ENCODE measurements around the gene RERE. TPM values are rescaled to one million over a fixed set of nuclear protein-coding genes. Genes with fewer than 3 reads are reported as not detected.

Gene RERE
- total RNA-seq, 2 donors from 2014 or later, result 74.5 to 128 TPM

DNA sequence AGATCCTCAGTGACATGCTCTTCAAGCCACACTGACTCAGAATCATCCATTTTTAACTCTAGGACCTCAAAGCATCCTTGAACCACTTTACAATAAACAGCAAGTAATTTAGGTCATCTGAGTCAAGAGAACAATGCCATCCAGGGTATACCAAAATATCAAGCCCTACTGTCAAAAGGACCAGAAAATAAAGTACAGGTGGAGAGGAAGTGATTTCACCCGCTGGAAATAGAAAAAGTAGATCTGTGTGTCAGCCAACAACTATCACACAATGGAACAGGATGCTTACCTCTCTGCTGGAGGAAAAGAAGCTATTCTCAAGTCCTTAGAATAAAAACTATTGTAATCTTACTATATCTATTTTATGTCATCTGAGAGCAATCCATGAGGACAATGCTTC, 37.0 kb downstream of the RERE start:
- intact Hi-C loops (cut with DNase I), result no loop called here
- Histone ChIP-seq H3K4me3 (no peak overlapping the region), H3K36me3 (replicated peaks in 1 of 2; ENCODE audit: insufficient read depth in 1 of 2, low read depth in 2 of 2) (no peaks in the 10 kb centered on the region), H3K4me1 (peaks cover 10% of the 10 kb centered on the region), H3K9me3 (no peaks in the 10 kb centered on the region), H3K27ac (no peak overlapping the region), H3K27me3 (no peaks in the 10 kb centered on the region)
- WGBS, 2 donors, result 68 to 90% methylated on average over 1 of the region's 1 CpG
- ATAC-seq (no peak), DNase-seq (no peak)
- TF ChIP-seq, protein P1, sequence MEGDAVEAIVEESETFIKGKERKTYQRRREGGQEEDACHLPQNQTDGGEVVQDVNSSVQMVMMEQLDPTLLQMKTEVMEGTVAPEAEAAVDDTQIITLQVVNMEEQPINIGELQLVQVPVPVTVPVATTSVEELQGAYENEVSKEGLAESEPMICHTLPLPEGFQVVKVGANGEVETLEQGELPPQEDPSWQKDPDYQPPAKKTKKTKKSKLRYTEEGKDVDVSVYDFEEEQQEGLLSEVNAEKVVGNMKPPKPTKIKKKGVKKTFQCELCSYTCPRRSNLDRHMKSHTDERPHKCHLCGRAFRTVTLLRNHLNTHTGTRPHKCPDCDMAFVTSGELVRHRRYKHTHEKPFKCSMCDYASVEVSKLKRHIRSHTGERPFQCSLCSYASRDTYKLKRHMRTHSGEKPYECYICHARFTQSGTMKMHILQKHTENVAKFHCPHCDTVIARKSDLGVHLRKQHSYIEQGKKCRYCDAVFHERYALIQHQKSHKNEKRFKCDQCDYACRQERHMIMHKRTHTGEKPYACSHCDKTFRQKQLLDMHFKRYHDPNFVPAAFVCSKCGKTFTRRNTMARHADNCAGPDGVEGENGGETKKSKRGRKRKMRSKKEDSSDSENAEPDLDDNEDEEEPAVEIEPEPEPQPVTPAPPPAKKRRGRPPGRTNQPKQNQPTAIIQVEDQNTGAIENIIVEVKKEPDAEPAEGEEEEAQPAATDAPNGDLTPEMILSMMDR (IDR thresholded peaks at IDR 0.05), result no peak
- no peak for TF ChIP-seq POLR2A (IDR thresholded peaks at IDR 0.05)

DNA sequence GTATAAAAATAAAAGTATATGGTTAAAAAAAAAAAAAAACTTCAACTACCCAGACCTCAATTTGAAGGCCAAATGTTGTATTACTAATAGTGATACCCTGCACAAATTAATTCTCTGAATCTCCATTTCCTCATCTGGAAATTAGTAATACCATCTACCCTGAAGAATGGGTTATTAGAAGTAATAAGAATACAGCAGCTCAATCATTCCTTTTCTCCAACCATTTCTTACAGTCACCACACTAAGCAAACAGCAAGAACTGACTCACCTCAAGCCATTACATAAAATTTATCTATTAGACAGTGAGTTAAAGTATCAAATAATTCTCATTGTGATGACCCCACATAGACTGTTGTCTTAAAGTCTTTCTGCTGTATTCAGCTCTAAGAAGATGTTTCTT, 39.6 kb downstream of the RERE start:
- DNase-seq, result no peak
- H3K27me3 ChIP-seq, result no peaks in the 10 kb centered on the region

DNA sequence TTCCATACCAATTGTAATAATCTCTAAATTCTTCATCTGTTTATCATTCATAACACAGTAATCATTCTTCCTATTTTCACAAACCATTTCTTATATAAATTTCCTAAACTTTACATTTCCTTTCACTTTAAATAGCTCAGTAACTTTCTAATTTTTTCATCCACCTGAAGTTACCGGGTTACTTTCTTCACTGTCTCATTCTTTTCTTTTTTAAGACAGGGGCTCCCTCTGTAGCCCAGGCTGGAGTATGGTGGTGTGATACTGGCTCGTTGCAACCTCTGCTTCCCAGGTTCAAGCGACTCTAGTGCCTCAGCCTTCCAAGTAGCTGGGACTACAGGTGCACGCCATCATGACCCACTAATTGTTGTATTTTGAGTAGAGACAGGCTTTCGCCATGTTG, 41.3 kb downstream of the RERE start:
- H3K9me3 ChIP-seq, result no peaks in the 10 kb centered on the region
- intact Hi-C loops (cut with DNase I), result no loop called here
- H3K4me1 ChIP-seq, result peaks cover 4% of the 10 kb centered on the region
- 72 to 84% methylated on average over 4 to 5 of the region's 5 CpGs for WGBS, 2 donors
- TF ChIP-seq, protein P1 (IDR thresholded peaks at IDR 0.05), result no peak
- TF ChIP-seq POLR2A (IDR thresholded peaks at IDR 0.05), result no peak
- no peak overlapping the region for H3K27ac ChIP-seq
- H3K27me3 ChIP-seq, result no peaks in the 10 kb centered on the region
- ATAC-seq, result no peak
- H3K4me3 ChIP-seq, result no peak overlapping the region
- H3K36me3 ChIP-seq (replicated peaks in 1 of 2; ENCODE audit: insufficient read depth in 1 of 2, low read depth in 2 of 2), result no peaks in the 10 kb centered on the region
- no peak for DNase-seq

More for the DNA sequence above, 39.6 kb downstream of the RERE start:
- intact Hi-C loops (cut with DNase I), result no loop called here
- Histone ChIP-seq H3K9me3 (no peaks in the 10 kb centered on the region), H3K4me1 (peaks cover 10% of the 10 kb centered on the region), H3K27ac (no peak overlapping the region), H3K4me3 (no peak overlapping the region), H3K36me3 (replicated peaks in 1 of 2; ENCODE audit: insufficient read depth in 1 of 2, low read depth in 2 of 2) (no peaks in the 10 kb centered on the region)
- no peak for ATAC-seq
- TF ChIP-seq, protein P1 (IDR thresholded peaks at IDR 0.05), result no peak
- no peak for TF ChIP-seq POLR2A (IDR thresholded peaks at IDR 0.05)

DNA sequence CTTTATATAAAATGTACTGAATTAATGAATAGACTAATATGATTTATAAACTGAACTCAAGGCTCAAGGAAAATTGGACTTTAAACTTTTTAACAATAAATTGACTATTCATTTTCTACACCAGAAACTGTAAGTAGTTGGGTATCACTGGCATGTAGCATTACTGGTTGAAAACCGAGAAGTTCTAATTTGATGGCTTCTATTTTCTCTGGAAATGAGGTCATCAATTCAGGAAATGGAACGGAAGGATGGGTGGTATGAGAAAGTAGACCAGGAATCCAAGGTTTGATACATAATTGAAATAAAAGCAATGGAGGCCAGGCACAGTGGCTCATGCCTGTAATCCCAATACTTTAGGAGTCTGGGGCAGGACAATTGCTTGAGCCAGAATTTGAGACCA, 50.4 kb downstream of the RERE start:
- no peak for DNase-seq
- Histone ChIP-seq H3K4me1 (peaks cover 8% of the 10 kb centered on the region), H3K4me3 (no peak overlapping the region), H3K27ac (no peak overlapping the region), H3K27me3 (no peaks in the 10 kb centered on the region), H3K36me3 (replicated peaks in 1 of 2; ENCODE audit: insufficient read depth in 1 of 2, low read depth in 2 of 2) (no peaks in the 10 kb centered on the region), H3K9me3 (no peaks in the 10 kb centered on the region)
- no peak for ATAC-seq
- intact Hi-C loops (cut with DNase I), result no loop called here
- TF ChIP-seq, protein P1 (IDR thresholded peaks at IDR 0.05), result no peak
- TF ChIP-seq POLR2A (IDR thresholded peaks at IDR 0.05), result no peak
- 85 to 95% methylated on average over 2 of the region's 2 CpGs for WGBS, 2 donors

DNA sequence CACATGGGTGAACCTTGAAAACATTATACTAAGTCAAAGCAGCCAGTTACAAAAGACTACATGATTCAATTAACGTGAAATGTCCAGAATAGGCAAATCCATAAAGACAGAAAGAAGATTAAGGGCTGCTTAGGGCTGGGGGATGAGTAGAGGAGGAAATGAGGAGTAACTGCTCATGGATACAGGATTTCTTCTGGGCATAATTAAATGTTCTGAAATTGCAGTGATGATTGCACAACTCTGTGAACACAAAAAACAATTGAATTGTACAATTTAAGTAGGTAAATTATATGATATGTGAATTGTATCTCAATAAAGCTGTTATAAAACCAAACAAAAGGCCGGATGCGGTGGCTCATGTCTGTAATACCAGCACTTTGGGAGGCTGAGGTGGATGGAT, 52.2 kb downstream of the RERE start:
- H3K27ac ChIP-seq, result no peak overlapping the region
- no peaks in the 10 kb centered on the region for H3K36me3 ChIP-seq (replicated peaks in 1 of 2; ENCODE audit: insufficient read depth in 1 of 2, low read depth in 2 of 2)
- no peak for ATAC-seq
- 90 to 98% methylated on average over 3 of the region's 3 CpGs for whole genome bisulfite sequencing, 2 donors
- no peak for DNase-seq
- no peak overlapping the region for H3K4me3 ChIP-seq
- H3K9me3 ChIP-seq, result no peaks in the 10 kb centered on the region
- H3K27me3 ChIP-seq, result no peaks in the 10 kb centered on the region
- intact Hi-C loops (cut with DNase I), result no loop called here
- no peak for TF ChIP-seq POLR2A (IDR thresholded peaks at IDR 0.05)
- TF ChIP-seq, protein P1 (IDR thresholded peaks at IDR 0.05), result no peak
- H3K4me1 ChIP-seq, result peaks cover 8% of the 10 kb centered on the region

Data from body of pancreas (tissue), 4 donors.